ENCODE data around the gene KPNA1.

The KPNA1 gene

DNA sequence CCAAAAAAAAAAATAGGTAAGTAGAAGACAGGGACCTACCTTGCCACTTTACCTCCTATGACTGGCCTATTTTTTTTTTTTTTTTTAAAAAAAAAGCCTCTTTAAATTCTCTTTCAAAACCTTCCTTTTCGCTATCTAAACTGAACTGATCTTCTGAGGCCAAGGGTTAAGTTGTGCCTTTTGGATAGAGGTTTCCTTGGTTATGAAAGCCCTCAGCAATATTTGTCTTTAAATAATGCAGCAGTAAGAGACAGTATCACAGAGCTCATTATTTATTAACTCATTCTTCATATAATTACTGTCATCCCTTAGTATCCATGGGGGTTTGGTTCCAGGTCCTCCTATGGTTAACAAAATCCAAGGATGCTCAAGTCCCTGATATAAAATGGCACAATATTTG is 140.7 kb downstream of the KPNA1 start:
- no peak for DNase-seq
